HL-60 (cell line): ENCODE results near the gene ITLN2.

Experiments used
- DNase-seq, 2 experiments: peaks; one replicate each; pipeline ENCODE4 v3.0.0-alpha.2; 2010 to 2020; ENCODE audit warnings: low read depth in 1 of 2, low spot score in 1 of 2
- H3K27ac ChIP-seq: fragments of 250-450 bp; sonication (Bioruptor Pico); replicated peaks from 2 replicates; pipeline ENCODE4 v1.5.1; 2020; ENCODE audit warnings: mild to moderate bottlenecking, moderate library complexity
- H3K27me3 ChIP-seq: fragments of 250-450 bp; sonication (Bioruptor Pico); 2 replicates; pipeline ENCODE4 v1.5.1; 2021; ENCODE audit warnings: mild to moderate bottlenecking, moderate library complexity; ENCODE audit not compliant: insufficient read depth, poor library complexity, severe bottlenecking
- H3K4me3 ChIP-seq: replicated peaks from 2 replicates; pipeline ENCODE4 v1.5.1; 2011; ENCODE audit warnings: mild to moderate bottlenecking, control low read depth, low read length; ENCODE audit not compliant: insufficient read depth
- CTCF ChIP-seq: IDR thresholded peaks from one replicate; pipeline ENCODE4 v1.5.1; 2011; ENCODE audit warnings: low read length, control low read depth, inconsistent platforms; ENCODE audit not compliant: insufficient read depth
- GABPA ChIP-seq: IDR thresholded peaks from 2 replicates; pipeline ENCODE4 v1.6.1; 2012; ENCODE audit warnings: low read depth
- POLR2AphosphoS5 ChIP-seq: IDR thresholded peaks from 2 replicates; pipeline ENCODE4 v1.6.1; 2012; ENCODE audit warnings: low read depth
- SPI1 ChIP-seq: IDR thresholded peaks from 2 replicates; pipeline ENCODE4 v1.6.1; 2012; ENCODE audit warnings: low read depth, mild to moderate bottlenecking, borderline replicate concordance
- TF ChIP-seq, protein P1 (sequence below): IDR thresholded peaks from 2 replicates; pipeline ENCODE4 v1.6.1; 2012; ENCODE audit warnings: low read depth; ENCODE audit not compliant: insufficient replicate concordance

ITLN2 gene

DNA sequence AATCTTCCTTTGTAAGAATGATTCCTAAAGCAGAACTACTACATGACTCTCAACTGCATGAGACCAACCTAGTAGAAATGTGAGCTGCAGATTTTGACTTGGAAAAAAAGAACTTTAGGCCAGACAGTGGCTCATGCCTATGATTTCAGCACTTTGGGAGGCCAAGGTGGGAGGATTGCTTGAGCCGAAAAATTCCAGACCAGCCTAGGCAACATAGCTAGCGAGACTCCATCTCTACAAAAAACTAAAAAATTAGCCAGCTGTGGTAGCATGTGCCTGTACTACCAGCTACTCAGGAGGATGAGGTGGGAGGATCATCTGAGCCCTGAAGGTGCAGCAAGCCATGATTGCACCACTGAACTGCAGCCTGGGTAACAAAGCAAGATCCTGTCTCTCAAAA, 24.7 kb upstream of the ITLN2 start:
- H3K27ac ChIP-seq: no peak overlapping the region
- DNase-seq: no peak
- no peak overlapping the region for H3K4me3 ChIP-seq
- TF ChIP-seq GABPA: no peak
- TF ChIP-seq POLR2AphosphoS5: no peak
- no peak for TF ChIP-seq CTCF
- TF ChIP-seq, protein P1, sequence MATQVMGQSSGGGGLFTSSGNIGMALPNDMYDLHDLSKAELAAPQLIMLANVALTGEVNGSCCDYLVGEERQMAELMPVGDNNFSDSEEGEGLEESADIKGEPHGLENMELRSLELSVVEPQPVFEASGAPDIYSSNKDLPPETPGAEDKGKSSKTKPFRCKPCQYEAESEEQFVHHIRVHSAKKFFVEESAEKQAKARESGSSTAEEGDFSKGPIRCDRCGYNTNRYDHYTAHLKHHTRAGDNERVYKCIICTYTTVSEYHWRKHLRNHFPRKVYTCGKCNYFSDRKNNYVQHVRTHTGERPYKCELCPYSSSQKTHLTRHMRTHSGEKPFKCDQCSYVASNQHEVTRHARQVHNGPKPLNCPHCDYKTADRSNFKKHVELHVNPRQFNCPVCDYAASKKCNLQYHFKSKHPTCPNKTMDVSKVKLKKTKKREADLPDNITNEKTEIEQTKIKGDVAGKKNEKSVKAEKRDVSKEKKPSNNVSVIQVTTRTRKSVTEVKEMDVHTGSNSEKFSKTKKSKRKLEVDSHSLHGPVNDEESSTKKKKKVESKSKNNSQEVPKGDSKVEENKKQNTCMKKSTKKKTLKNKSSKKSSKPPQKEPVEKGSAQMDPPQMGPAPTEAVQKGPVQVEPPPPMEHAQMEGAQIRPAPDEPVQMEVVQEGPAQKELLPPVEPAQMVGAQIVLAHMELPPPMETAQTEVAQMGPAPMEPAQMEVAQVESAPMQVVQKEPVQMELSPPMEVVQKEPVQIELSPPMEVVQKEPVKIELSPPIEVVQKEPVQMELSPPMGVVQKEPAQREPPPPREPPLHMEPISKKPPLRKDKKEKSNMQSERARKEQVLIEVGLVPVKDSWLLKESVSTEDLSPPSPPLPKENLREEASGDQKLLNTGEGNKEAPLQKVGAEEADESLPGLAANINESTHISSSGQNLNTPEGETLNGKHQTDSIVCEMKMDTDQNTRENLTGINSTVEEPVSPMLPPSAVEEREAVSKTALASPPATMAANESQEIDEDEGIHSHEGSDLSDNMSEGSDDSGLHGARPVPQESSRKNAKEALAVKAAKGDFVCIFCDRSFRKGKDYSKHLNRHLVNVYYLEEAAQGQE: no peak
- no peak for TF ChIP-seq SPI1
- H3K27me3 ChIP-seq: no peaks in the 10 kb centered on the region

- H3K4me3 ChIP-seq: no peak overlapping the region
- H3K27ac ChIP-seq: no peak overlapping the region
- H3K27me3 ChIP-seq: no peaks in the 10 kb centered on the region
- TF ChIP-seq, protein P1: no peak
- no peak for TF ChIP-seq CTCF
- no peak for TF ChIP-seq GABPA
- DNase-seq: no peak
These were observed 23.9 kb upstream of the ITLN2 start for GRCh38 chr1:160978510-160978927.

GRCh38 chr1:160975026-160975425, 20.4 kb upstream of the ITLN2 start:
- no peaks in the 10 kb centered on the region for H3K27me3 ChIP-seq
- H3K4me3 ChIP-seq: no peak overlapping the region
- H3K27ac ChIP-seq: no peak overlapping the region
- DNase-seq: no peak
- no peak for TF ChIP-seq CTCF
- TF ChIP-seq, protein P1: no peak
- TF ChIP-seq POLR2AphosphoS5: no peak
- no peak for TF ChIP-seq SPI1
- no peak for TF ChIP-seq GABPA
